ENCODE data around the gene TGM5.
"Not testable (repeated sequence)": the region's sequence is repeated elsewhere in the genome, so short reads cannot be mapped to it uniquely, and the experiment has no call there.

Gene TGM5

GRCh38 chr15:43237842-43238470, 28.8 kb downstream of the TGM5 start:
- no peak for TF ChIP-seq POU2F2 (IDR thresholded peaks at IDR 0.05; ENCODE audit: low read depth, low read length)
- no peak for TF ChIP-seq POLR2AphosphoS5 (IDR thresholded peaks at IDR 0.05; ENCODE audit: low read depth, low read length)
- TF ChIP-seq TAF1 (IDR thresholded peaks at IDR 0.05; ENCODE audit: low read depth, low read length): no peak
- TF ChIP-seq PAX5 (IDR thresholded peaks at IDR 0.05; ENCODE audit: insufficient read depth, low read length, severe bottlenecking): no peak
- no peak for FAIRE-seq
- no peak for DNase-seq (ENCODE audit: insufficient read length, low spot score)

- no peak for FAIRE-seq
- TF ChIP-seq SPI1 (IDR thresholded peaks at IDR 0.05; ENCODE audit: low read depth, low read length) (no peak), POU2F2 (IDR thresholded peaks at IDR 0.05; ENCODE audit: low read depth, low read length) (no peak), PAX5 (IDR thresholded peaks at IDR 0.05; ENCODE audit: insufficient read depth, low read length, severe bottlenecking) (no peak), POLR2AphosphoS5 (IDR thresholded peaks at IDR 0.05; ENCODE audit: low read depth, low read length) (no peak), POLR2A (IDR thresholded peaks at IDR 0.05; ENCODE audit: low read depth, low read length) (no peak), TAF1 (IDR thresholded peaks at IDR 0.05; ENCODE audit: low read depth, low read length) (no peak)
- DNase-seq (ENCODE audit: insufficient read length, low spot score): no peak
Observed at GRCh38 chr15:43235536-43235935, 31.2 kb downstream of the TGM5 start.

- no peak for TF ChIP-seq SPI1 (IDR thresholded peaks at IDR 0.05; ENCODE audit: low read depth, low read length)
- TF ChIP-seq PAX5 (IDR thresholded peaks at IDR 0.05; ENCODE audit: insufficient read depth, low read length, severe bottlenecking): no peak
- TF ChIP-seq TAF1 (IDR thresholded peaks at IDR 0.05; ENCODE audit: low read depth, low read length): no peak
- TF ChIP-seq POU2F2 (IDR thresholded peaks at IDR 0.05; ENCODE audit: low read depth, low read length): no peak
- no peak for TF ChIP-seq POLR2A (IDR thresholded peaks at IDR 0.05; ENCODE audit: low read depth, low read length)
- no peak for TF ChIP-seq POLR2AphosphoS5 (IDR thresholded peaks at IDR 0.05; ENCODE audit: low read depth, low read length)
- DNase-seq (ENCODE audit: insufficient read length, low spot score): no peak
- FAIRE-seq: no peak
Observed at GRCh38 chr15:43232289-43232874, 34.3 kb downstream of the TGM5 start.

DNA sequence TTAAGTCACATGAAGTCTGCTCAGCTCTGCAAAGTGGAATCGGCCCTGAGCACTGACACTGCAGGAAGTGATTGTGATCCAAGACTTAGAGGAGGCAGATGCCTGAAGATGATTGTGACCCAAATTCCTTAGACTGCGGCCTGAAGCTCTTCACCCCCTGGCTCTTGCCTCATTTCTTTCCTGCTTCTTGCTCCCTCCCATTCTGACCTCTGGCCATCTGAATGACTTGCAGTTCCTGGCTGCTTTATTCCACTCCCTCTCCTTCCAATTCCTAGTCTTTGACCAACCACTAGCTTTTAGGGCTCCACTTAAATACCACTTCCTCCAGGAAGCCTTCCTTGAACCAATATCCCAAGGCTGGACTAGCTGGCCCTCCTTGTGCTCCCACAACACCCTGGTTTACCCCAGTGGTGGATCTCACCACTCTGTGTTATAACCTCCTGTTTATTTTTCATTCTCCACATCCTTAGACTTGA, 36.0 kb downstream of the TGM5 start:
- no peak for DNase-seq (ENCODE audit: insufficient read length, low spot score)
- TF ChIP-seq POU2F2 (IDR thresholded peaks at IDR 0.05; ENCODE audit: low read depth, low read length): no peak
- TF ChIP-seq POLR2A (IDR thresholded peaks at IDR 0.05; ENCODE audit: low read depth, low read length): no peak
- TF ChIP-seq SPI1 (IDR thresholded peaks at IDR 0.05; ENCODE audit: low read depth, low read length): no peak
- no peak for TF ChIP-seq TAF1 (IDR thresholded peaks at IDR 0.05; ENCODE audit: low read depth, low read length)
- TF ChIP-seq POLR2AphosphoS5 (IDR thresholded peaks at IDR 0.05; ENCODE audit: low read depth, low read length): no peak
- no peak for TF ChIP-seq PAX5 (IDR thresholded peaks at IDR 0.05; ENCODE audit: insufficient read depth, low read length, severe bottlenecking)
- FAIRE-seq: no peak

GRCh38 chr15:43229977-43230376, 36.8 kb downstream of the TGM5 start:
- TF ChIP-seq POLR2A (IDR thresholded peaks at IDR 0.05; ENCODE audit: low read depth, low read length) (no peak), POU2F2 (IDR thresholded peaks at IDR 0.05; ENCODE audit: low read depth, low read length) (no peak), POLR2AphosphoS5 (IDR thresholded peaks at IDR 0.05; ENCODE audit: low read depth, low read length) (no peak)
- DNase-seq (ENCODE audit: insufficient read length, low spot score): no peak
- FAIRE-seq: no peak

GRCh38 chr15:43226436-43227305, 40.1 kb downstream of the TGM5 start:
- TF ChIP-seq POLR2A (IDR thresholded peaks at IDR 0.05; ENCODE audit: low read depth, low read length): no peak
- TF ChIP-seq TAF1 (IDR thresholded peaks at IDR 0.05; ENCODE audit: low read depth, low read length): no peak
- TF ChIP-seq POU2F2 (IDR thresholded peaks at IDR 0.05; ENCODE audit: low read depth, low read length): no peak
- no peak for TF ChIP-seq SPI1 (IDR thresholded peaks at IDR 0.05; ENCODE audit: low read depth, low read length)
- TF ChIP-seq PAX5 (IDR thresholded peaks at IDR 0.05; ENCODE audit: insufficient read depth, low read length, severe bottlenecking): no peak
- no peak for TF ChIP-seq POLR2AphosphoS5 (IDR thresholded peaks at IDR 0.05; ENCODE audit: low read depth, low read length)
- FAIRE-seq (no peak), DNase-seq (ENCODE audit: insufficient read length, low spot score) (no peak)

DNA sequence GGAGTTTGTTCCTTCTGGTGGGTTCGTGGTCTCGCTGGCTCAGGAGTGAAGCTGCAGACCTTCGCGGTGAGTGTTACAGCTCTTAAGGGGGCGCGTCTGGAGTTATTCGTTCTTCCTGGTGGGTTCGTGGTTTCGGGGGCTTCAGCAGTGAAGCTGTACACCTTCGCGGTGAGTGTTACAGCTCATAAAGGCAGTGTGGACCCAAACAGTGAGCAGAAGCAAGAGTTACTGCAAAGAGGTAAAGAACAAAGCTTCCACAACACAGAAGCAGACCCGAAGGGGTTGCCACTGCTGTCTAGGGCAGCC, 40.8 kb downstream of the TGM5 start:
- not testable (repeated sequence) for FAIRE-seq; DNase-seq (ENCODE audit: insufficient read length, low spot score)

GRCh38 chr15:43225201-43225949, 41.4 kb downstream of the TGM5 start:
- TF ChIP-seq POLR2A (IDR thresholded peaks at IDR 0.05; ENCODE audit: low read depth, low read length) (no peak), POLR2AphosphoS5 (IDR thresholded peaks at IDR 0.05; ENCODE audit: low read depth, low read length) (no peak), SPI1 (IDR thresholded peaks at IDR 0.05; ENCODE audit: low read depth, low read length) (no peak), PAX5 (IDR thresholded peaks at IDR 0.05; ENCODE audit: insufficient read depth, low read length, severe bottlenecking) (no peak), POU2F2 (IDR thresholded peaks at IDR 0.05; ENCODE audit: low read depth, low read length) (no peak)
- DNase-seq (ENCODE audit: insufficient read length, low spot score): peak; percentile 63
- FAIRE-seq: peak; percentile 93

DNA sequence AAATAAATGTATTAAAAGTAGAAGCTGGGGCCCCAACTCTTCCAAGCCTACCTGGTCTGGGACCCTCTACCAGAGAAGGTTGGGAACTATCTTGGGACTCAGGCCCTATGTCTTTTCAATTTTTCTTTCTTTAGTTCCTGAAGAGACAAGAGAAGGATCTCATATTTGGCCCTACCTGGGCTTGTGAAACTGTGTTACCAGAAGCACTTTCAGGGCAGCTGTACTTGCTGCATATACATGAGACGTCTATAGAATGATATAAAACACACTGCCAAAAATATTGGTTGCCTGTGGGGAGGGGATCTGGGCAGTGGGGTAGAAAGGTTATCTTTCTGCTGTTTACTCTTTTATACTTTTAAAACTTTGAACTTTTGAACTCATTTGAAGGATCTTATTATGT, 45.3 kb downstream of the TGM5 start:
- DNase-seq (ENCODE audit: insufficient read length, low spot score) (no peak), FAIRE-seq (no peak)
- no peak for TF ChIP-seq TAF1 (IDR thresholded peaks at IDR 0.05; ENCODE audit: low read depth, low read length)
- TF ChIP-seq POLR2AphosphoS5 (IDR thresholded peaks at IDR 0.05; ENCODE audit: low read depth, low read length): no peak
- TF ChIP-seq POLR2A (IDR thresholded peaks at IDR 0.05; ENCODE audit: low read depth, low read length): no peak
- TF ChIP-seq POU2F2 (IDR thresholded peaks at IDR 0.05; ENCODE audit: low read depth, low read length): no peak
- no peak for TF ChIP-seq SPI1 (IDR thresholded peaks at IDR 0.05; ENCODE audit: low read depth, low read length)
- TF ChIP-seq PAX5 (IDR thresholded peaks at IDR 0.05; ENCODE audit: insufficient read depth, low read length, severe bottlenecking): no peak

Data from GM12891 (cell line).